Calu3 (cell line): ENCODE data around the gene MSMO1. TPM values are rescaled to one million over a fixed set of nuclear protein-coding genes. Genes with fewer than 3 reads are reported as not detected.

Source experiments
- BruUV-seq: library from RNA; stranded (reverse); fragments of 400-500 nt; replicated peaks from 2 replicates; lab custom pipeline; 2021; lab: Mats Ljungman, UMichigan
- CTCF ChIA-PET: fragments of 300-600 bp; sonication (Branson Sonifier 250); formaldehyde crosslinking; loops from one replicate; lab custom pipeline; 2022; ENCODE audit warnings: antibody characterized with exemption; lab: Charles Lee
- DNase-seq: peaks from one replicate; pipeline ENCODE4 v3.0.0; 2022
- H3K27ac Mint-ChIP-seq: one replicate; pipeline ENCODE4 v1.8.0; 2022; ENCODE audit warnings: mixed read lengths; ENCODE audit not compliant: unreplicated experiment
- H3K27me3 Mint-ChIP-seq: one replicate; pipeline ENCODE4 v1.8.0; 2022; ENCODE audit warnings: mixed read lengths; ENCODE audit not compliant: unreplicated experiment
- H3K36me3 Mint-ChIP-seq: one replicate; pipeline ENCODE4 v1.8.0; 2022; ENCODE audit warnings: mild to moderate bottlenecking, moderate library complexity, mixed read lengths; ENCODE audit not compliant: insufficient read depth, unreplicated experiment
- H3K4me1 Mint-ChIP-seq: one replicate; pipeline ENCODE4 v1.8.0; 2022; ENCODE audit warnings: mild to moderate bottlenecking, low read depth, mixed read lengths; ENCODE audit not compliant: unreplicated experiment
- H3K4me3 Mint-ChIP-seq: one replicate; pipeline ENCODE4 v1.8.0; 2022; ENCODE audit warnings: mild to moderate bottlenecking, low read depth, moderate library complexity, mixed read lengths; ENCODE audit not compliant: unreplicated experiment
- H3K9me3 Mint-ChIP-seq: one replicate; pipeline ENCODE4 v1.8.0; 2022; ENCODE audit warnings: low read depth, mixed read lengths; ENCODE audit not compliant: unreplicated experiment
- CTCF ChIP-seq: fragments of 200-600 bp; IDR thresholded peaks from one replicate; pipeline ENCODE4 v1.8.0; 2022; ENCODE audit warnings: antibody characterized with exemption; ENCODE audit not compliant: unreplicated experiment
- intact Hi-C: fragments of 100-400 bp; cut with micrococcal nuclease; formaldehyde crosslinking; loops from one replicate; pipeline ENCODE4 v1.10.0; 2022; ENCODE audit not compliant: unreplicated experiment
- total RNA-seq: library from RNA; stranded (reverse); gene quantifications from 2 replicates; pipeline ENCODE4 v1.2.3, GENCODE V29; 2022

MSMO1 gene
- total RNA-seq, 1 experiment from 2014 or later: 111 TPM

GRCh38 chr4:165380805-165381204 is 53.3 kb downstream of the MSMO1 start:
- H3K27ac Mint-ChIP-seq: no peak overlapping the region
- H3K9me3 Mint-ChIP-seq: no peaks in the 10 kb centered on the region
- TF ChIP-seq CTCF: no peak
- CTCF ChIA-PET: no interaction called here
- BruUV-seq: no TSS peak
- no peak for DNase-seq
- intact Hi-C loops: no loop called here
- peaks cover 7% of the 10 kb centered on the region for H3K36me3 Mint-ChIP-seq
- H3K4me1 Mint-ChIP-seq: no peaks in the 10 kb centered on the region
- no peaks in the 10 kb centered on the region for H3K27me3 Mint-ChIP-seq
- H3K4me3 Mint-ChIP-seq: no peak overlapping the region

GRCh38 chr4:165381821-165382373 is 54.4 kb downstream of the MSMO1 start:
- H3K4me1 Mint-ChIP-seq: no peaks in the 10 kb centered on the region
- intact Hi-C loops: no loop called here
- no peak for DNase-seq
- no peak for TF ChIP-seq CTCF
- no peak overlapping the region for H3K27ac Mint-ChIP-seq
- H3K27me3 Mint-ChIP-seq: no peaks in the 10 kb centered on the region
- CTCF ChIA-PET: no interaction called here
- no TSS peak for BruUV-seq
- no peaks in the 10 kb centered on the region for H3K9me3 Mint-ChIP-seq
- peaks cover 7% of the 10 kb centered on the region for H3K36me3 Mint-ChIP-seq
- H3K4me3 Mint-ChIP-seq: no peak overlapping the region

- no peaks in the 10 kb centered on the region for H3K4me1 Mint-ChIP-seq
- intact Hi-C loops: no loop called here
- peaks cover 7% of the 10 kb centered on the region for H3K36me3 Mint-ChIP-seq
- no peak overlapping the region for H3K4me3 Mint-ChIP-seq
- no peak for TF ChIP-seq CTCF
- H3K9me3 Mint-ChIP-seq: no peaks in the 10 kb centered on the region
- H3K27ac Mint-ChIP-seq: no peak overlapping the region
- no TSS peak for BruUV-seq
- no peak for DNase-seq
- CTCF ChIA-PET: no interaction called here
- H3K27me3 Mint-ChIP-seq: no peaks in the 10 kb centered on the region
Observed at GRCh38 chr4:165382640-165383039, 55.2 kb downstream of the MSMO1 start.

- DNase-seq: no peak
- no peak overlapping the region for H3K27ac Mint-ChIP-seq
- H3K4me1 Mint-ChIP-seq: no peaks in the 10 kb centered on the region
Observed at GRCh38 chr4:165383591-165384073, 56.2 kb downstream of the MSMO1 start.

More at GRCh38 chr4:165383591-165384073, 56.2 kb downstream of the MSMO1 start:
- Mint-ChIP-seq H3K27me3 (no peaks in the 10 kb centered on the region), H3K9me3 (no peaks in the 10 kb centered on the region), H3K36me3 (peaks cover 5% of the 10 kb centered on the region), H3K4me3 (no peak overlapping the region)
- intact Hi-C loops: no loop called here
- no peak for TF ChIP-seq CTCF
- no TSS peak for BruUV-seq
- CTCF ChIA-PET: no interaction called here
